Sigmoid colon (tissue), 7 donors: Measurements from ENCODE around the gene CISD1. TPM values are rescaled to one million over a fixed set of nuclear protein-coding genes. Genes with fewer than 3 reads are reported as not detected.

Experiments
- DNase-seq: peaks from one replicate; pipeline ENCODE4 v3.0.0-alpha.2; 2019
- H3K27ac ChIP-seq, 4 donors: fragments of 200-600 bp; sonication (generic); one replicate each; pipeline ENCODE4 v1.5.1; 2016 to 2019; ENCODE audit warnings: mild to moderate bottlenecking in 1 of 4
- H3K27me3 ChIP-seq, 3 donors: fragments of 200-600 bp; sonication (generic); one replicate each; pipeline ENCODE4 v1.5.1; 2019; ENCODE audit warnings: mild to moderate bottlenecking in 1 of 3
- H3K36me3 ChIP-seq, 4 donors: fragments of 200-600 bp; sonication (generic); one replicate each; pipeline ENCODE4 v1.5.1; 2016 to 2019
- H3K4me1 ChIP-seq, 4 donors: fragments of 200-600 bp; sonication (generic); one replicate each; pipeline ENCODE4 v1.5.1; 2017 to 2019
- H3K4me3 ChIP-seq, 4 donors: fragments of 200-600 bp; sonication (generic); one replicate each; pipeline ENCODE4 v1.5.1; 2017 to 2019; ENCODE audit warnings: mild to moderate bottlenecking in 2 of 4, moderate library complexity in 1 of 4
- H3K9me3 ChIP-seq, 4 donors: fragments of 200-600 bp in 3 of 4; sonication (generic) in 3 of 4; one replicate each; pipeline versions ENCODE4 v1.5.1 to v1.6.1; 2013 to 2019
- EP300 ChIP-seq, 4 donors: sonication (generic); formaldehyde crosslinking; IDR thresholded peaks; one replicate each; pipeline ENCODE4 v1.6.1; 2017; ENCODE audit warnings: antibody characterized with exemption in 4 of 4
- POLR2A ChIP-seq, 2 donors: fragments of 450-650 bp; IDR thresholded peaks; one replicate each; pipeline ENCODE4 v1.6.1; 2016; ENCODE audit warnings: antibody characterized with exemption in 2 of 2, mild to moderate bottlenecking in 2 of 2, moderate library complexity in 2 of 2
- POLR2AphosphoS5 ChIP-seq, 4 donors: sonication (generic); formaldehyde crosslinking; IDR thresholded peaks; one replicate each; pipeline ENCODE4 v1.6.1; 2017; ENCODE audit warnings: antibody characterized with exemption in 4 of 4
- WGBS, 2 donors: extraction: QIAGEN DNeasy Blood & Tissue Kit; methylation state at CpG; one replicate each; pipeline ENCODE4 v1.1.7; 2013; 5-methylcytosine and 5-hydroxymethylcytosine counted together
- intact Hi-C: fragments of 100-400 bp; cut with DNase I; formaldehyde crosslinking; loops from one replicate; pipeline ENCODE4 v1.15.1; 2023
- polyA plus RNA-seq, 3 donors: library from polyadenylated mRNA; stranded (reverse); fragments of 200-250 nt; gene quantifications; one replicate each; pipeline ENCODE4 v1.2.3, GENCODE V29; 2013
- total RNA-seq, 4 donors: library from RNA; depleted of rRNA; stranded (reverse); fragments of >200 nt; gene quantifications; one replicate each; pipeline ENCODE4 v1.1.0, GENCODE V29; 2016
- TF ChIP-seq, protein P1 (sequence below), 4 experiments: fragments of 450-650 bp in 3 of 4; fragments of 200-600 bp in 1 of 4; IDR thresholded peaks; one replicate each; pipeline ENCODE4 v1.5.1; 2016 to 2019; ENCODE audit warnings: antibody characterized with exemption in 4 of 4, mild to moderate bottlenecking in 3 of 4, moderate library complexity in 2 of 4
- donor health status: healthy with polysubstance abuse.
- donor health status: Bipolar disorder and iron deficiency.
- donor health status: healthy.

The CISD1 gene
- total and polyA plus RNA-seq, 7 donors = 22.1 to 56.6 (median 31.2) TPM

- Histone ChIP-seq H3K9me3 (no peaks in the 10 kb centered on the region), H3K27me3 (no peaks in the 10 kb centered on the region), H3K4me1 (no peaks in the 10 kb centered on the region), H3K27ac (no peak overlapping the region), H3K36me3 (no peaks in the 10 kb centered on the region), H3K4me3 (no peak overlapping the region)
- WGBS, 2 donors = 40 to 70% methylated on average over 5 of the region's 5 CpGs
- DNase-seq = no peak
- TF ChIP-seq, protein P1, sequence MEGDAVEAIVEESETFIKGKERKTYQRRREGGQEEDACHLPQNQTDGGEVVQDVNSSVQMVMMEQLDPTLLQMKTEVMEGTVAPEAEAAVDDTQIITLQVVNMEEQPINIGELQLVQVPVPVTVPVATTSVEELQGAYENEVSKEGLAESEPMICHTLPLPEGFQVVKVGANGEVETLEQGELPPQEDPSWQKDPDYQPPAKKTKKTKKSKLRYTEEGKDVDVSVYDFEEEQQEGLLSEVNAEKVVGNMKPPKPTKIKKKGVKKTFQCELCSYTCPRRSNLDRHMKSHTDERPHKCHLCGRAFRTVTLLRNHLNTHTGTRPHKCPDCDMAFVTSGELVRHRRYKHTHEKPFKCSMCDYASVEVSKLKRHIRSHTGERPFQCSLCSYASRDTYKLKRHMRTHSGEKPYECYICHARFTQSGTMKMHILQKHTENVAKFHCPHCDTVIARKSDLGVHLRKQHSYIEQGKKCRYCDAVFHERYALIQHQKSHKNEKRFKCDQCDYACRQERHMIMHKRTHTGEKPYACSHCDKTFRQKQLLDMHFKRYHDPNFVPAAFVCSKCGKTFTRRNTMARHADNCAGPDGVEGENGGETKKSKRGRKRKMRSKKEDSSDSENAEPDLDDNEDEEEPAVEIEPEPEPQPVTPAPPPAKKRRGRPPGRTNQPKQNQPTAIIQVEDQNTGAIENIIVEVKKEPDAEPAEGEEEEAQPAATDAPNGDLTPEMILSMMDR (IDR thresholded peaks at IDR 0.05) = peak in 3 of 4 experiments; percentile 68 to 71 (median 69)
- no peak for TF ChIP-seq POLR2A (IDR thresholded peaks at IDR 0.05)
- intact Hi-C loops = loop anchor here (1.0 kb wide), 1 partner anchor 114 kb away; no protein-coding TSS in a partner anchor
These were observed 22.7 kb downstream of the CISD1 start for GRCh38 chr10:58291538-58292174.

GRCh38 chr10:58293989-58294388, 25.0 kb downstream of the CISD1 start:
- H3K4me3 ChIP-seq = no peak overlapping the region
- no peaks in the 10 kb centered on the region for H3K9me3 ChIP-seq

GRCh38 chr10:58299580-58299979, 30.6 kb downstream of the CISD1 start:
- WGBS, 2 donors = 6 to 17% methylated on average over 4 of the region's 4 CpGs
- Histone ChIP-seq H3K4me3 (no peak overlapping the region), H3K27ac (no peak overlapping the region), H3K4me1 (no peaks in the 10 kb centered on the region), H3K36me3 (no peaks in the 10 kb centered on the region), H3K27me3 (peaks cover 0 to 11% (median 0%) of the 10 kb centered on the region in 3 donors), H3K9me3 (no peaks in the 10 kb centered on the region)
- intact Hi-C loops = loop anchor here (1.0 kb wide), 1 partner anchor 86 kb away; the partner anchor contains the start of gene TFAM
- no peak for DNase-seq
- TF ChIP-seq EP300 (IDR thresholded peaks at IDR 0.05) (no peak), POLR2AphosphoS5 (IDR thresholded peaks at IDR 0.05) (no peak), POLR2A (IDR thresholded peaks at IDR 0.05) (no peak)
- TF ChIP-seq, protein P1 (IDR thresholded peaks at IDR 0.05) = peak; percentile 37 to 75 (median 70)

More at GRCh38 chr10:58293989-58294388, 25.0 kb downstream of the CISD1 start:
- H3K4me1 ChIP-seq = no peaks in the 10 kb centered on the region
- no peaks in the 10 kb centered on the region for H3K36me3 ChIP-seq
- DNase-seq = no peak
- no peaks in the 10 kb centered on the region for H3K27me3 ChIP-seq
- intact Hi-C loops = no loop called here
- TF ChIP-seq POLR2A (IDR thresholded peaks at IDR 0.05) (no peak), POLR2AphosphoS5 (IDR thresholded peaks at IDR 0.05) (no peak), EP300 (IDR thresholded peaks at IDR 0.05) (no peak)
- TF ChIP-seq, protein P1 (IDR thresholded peaks at IDR 0.05) = no peak
- no peak overlapping the region for H3K27ac ChIP-seq
- WGBS, 2 donors = 81 to 87% methylated on average over 5 of the region's 5 CpGs

DNA sequence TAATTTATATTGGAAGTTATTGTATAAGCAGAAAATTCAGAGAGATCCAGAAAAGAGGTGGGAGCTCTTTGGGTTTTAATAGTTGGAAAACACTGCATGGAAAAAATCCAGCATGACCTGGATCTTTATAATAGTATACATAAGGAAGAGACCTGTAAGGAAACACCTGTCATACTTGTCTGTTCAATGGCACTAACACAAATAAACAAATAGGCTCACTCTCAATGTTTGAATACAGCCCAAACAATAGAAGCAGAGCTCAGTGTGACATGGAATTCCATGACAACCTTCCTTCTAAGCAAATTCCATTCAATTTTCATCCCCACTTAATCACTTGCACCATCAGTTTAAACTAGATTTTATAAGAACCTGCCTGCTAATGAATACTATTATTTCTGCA, 31.7 kb downstream of the CISD1 start:
- no peak for TF ChIP-seq POLR2AphosphoS5 (IDR thresholded peaks at IDR 0.05)
- TF ChIP-seq EP300 (IDR thresholded peaks at IDR 0.05) = no peak
- TF ChIP-seq, protein P1 (IDR thresholded peaks at IDR 0.05) = no peak
- no peak for TF ChIP-seq POLR2A (IDR thresholded peaks at IDR 0.05)
- DNase-seq = no peak
- no peak overlapping the region for H3K4me3 ChIP-seq
- H3K9me3 ChIP-seq = no peaks in the 10 kb centered on the region
- peaks cover 0 to 11% (median 0%) of the 10 kb centered on the region in 3 donors for H3K27me3 ChIP-seq
- H3K36me3 ChIP-seq = no peaks in the 10 kb centered on the region
- H3K27ac ChIP-seq = no peak overlapping the region
- H3K4me1 ChIP-seq = no peaks in the 10 kb centered on the region
- intact Hi-C loops = no loop called here

DNA sequence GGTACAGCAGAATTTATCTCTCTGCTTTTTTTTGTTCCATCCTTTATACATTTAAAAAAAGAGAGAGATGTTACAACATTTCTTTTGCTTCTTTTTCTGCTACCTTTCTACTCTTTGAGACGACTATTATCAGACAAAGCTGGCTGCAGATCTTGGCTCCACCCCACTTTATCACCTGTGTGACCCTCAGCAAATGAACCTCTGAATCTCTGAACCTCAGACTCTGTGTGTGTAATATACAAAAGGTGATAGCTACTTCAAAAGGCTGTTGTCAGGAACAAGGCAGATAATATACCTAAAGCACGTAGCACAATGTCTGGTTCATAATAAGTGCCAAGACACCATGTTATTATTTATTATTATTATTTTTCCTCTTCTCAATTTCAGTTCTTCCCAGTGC, 33.3 kb downstream of the CISD1 start:
- WGBS, 2 donors = 17 to 58% methylated on average over 2 of the region's 2 CpGs
- H3K27me3 ChIP-seq = peaks cover 0 to 12% (median 0%) of the 10 kb centered on the region in 3 donors
- H3K4me3 ChIP-seq = no peak overlapping the region
- no peak for TF ChIP-seq POLR2A (IDR thresholded peaks at IDR 0.05)
- no peak for TF ChIP-seq POLR2AphosphoS5 (IDR thresholded peaks at IDR 0.05)
- TF ChIP-seq, protein P1 (IDR thresholded peaks at IDR 0.05) = no peak
- TF ChIP-seq EP300 (IDR thresholded peaks at IDR 0.05) = no peak
- intact Hi-C loops = no loop called here
- no peaks in the 10 kb centered on the region for H3K9me3 ChIP-seq
- DNase-seq = no peak
- no peaks in the 10 kb centered on the region for H3K36me3 ChIP-seq
- H3K27ac ChIP-seq = no peak overlapping the region
- H3K4me1 ChIP-seq = no peaks in the 10 kb centered on the region
